Measurements from ENCODE around the gene TUBB2B.
"Not testable (repeated sequence)": the region's sequence is repeated elsewhere in the genome, so short reads cannot be mapped to it uniquely, and the experiment has no call there.

TUBB2B gene

GRCh38 chr6:3253597-3253961, 26.1 kb upstream of the TUBB2B start:
- DNase-seq = no peak

GRCh38 chr6:3252861-3253596, 25.6 kb upstream of the TUBB2B start:
- DNase-seq = no peak

GRCh38 chr6:3252369-3252768, 24.9 kb upstream of the TUBB2B start:
- no peak for DNase-seq

- peak; percentile 82 for DNase-seq
Measured at GRCh38 chr6:3251462-3252314, 24.2 kb upstream of the TUBB2B start.

DNA sequence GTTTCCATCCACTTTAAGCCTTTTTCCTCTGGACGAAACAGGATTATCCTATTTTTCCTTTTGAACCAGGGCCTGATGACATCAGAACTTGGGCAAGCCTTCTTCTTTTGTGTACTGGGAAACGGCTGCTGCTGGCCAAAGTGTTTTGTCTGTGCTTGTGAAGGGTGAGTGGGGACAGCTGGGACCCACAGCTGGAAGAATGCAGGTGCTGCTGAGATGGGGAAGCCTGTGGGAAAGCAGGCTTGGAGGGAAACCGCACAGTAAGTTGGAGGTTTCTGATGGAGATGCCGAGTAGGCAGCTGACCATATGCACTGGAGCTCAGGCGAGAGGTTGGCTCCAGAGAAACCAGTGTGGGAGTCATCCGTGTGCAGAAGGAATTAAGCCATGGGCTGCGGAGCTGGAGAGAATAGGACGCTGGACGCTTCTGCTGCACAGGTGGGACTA, 22.8 kb upstream of the TUBB2B start:
- DNase-seq = no peak

DNA sequence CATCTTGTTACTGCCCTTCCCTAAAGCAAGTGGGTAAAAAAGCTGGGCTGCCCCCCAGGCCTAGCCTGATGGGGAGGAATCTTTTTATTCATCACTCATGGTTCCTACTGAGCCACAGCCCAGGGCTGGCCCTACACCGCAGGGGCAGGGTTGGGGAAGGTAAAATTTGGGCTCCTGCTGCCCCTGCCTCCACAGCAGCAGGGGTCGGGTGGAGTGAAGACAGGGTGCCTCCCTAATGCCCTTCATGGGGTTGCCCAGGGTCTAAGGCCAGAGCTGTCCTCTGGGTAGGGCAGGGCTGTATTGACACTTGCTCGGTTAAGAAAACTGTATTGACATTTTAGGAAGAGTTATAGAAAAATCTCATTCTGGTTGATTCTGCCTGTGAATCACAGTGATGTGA, 22.4 kb upstream of the TUBB2B start:
- no peak for DNase-seq

GRCh38 chr6:3247255-3248146, 20.0 kb upstream of the TUBB2B start:
- DNase-seq = no peak

DNA sequence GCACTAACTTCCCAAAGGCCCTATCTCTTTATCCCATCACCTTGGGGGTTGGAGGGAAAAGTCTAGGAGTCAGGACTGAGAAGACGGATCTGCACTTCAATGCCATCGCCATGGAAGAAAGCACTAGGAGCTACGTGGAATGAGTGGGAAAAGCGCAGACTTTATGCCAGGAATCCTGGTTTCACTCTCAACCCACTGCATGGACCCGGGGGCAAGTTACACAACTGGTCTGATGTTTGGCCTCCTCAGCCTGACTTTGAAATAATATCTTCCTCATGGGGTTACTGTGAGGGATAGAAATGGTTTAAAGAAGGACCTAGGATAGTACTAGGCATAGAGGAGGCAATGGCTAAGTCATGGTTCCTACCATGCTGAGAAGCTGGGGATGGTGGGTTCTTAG, 17.8 kb upstream of the TUBB2B start:
- DNase-seq = no peak

DNA sequence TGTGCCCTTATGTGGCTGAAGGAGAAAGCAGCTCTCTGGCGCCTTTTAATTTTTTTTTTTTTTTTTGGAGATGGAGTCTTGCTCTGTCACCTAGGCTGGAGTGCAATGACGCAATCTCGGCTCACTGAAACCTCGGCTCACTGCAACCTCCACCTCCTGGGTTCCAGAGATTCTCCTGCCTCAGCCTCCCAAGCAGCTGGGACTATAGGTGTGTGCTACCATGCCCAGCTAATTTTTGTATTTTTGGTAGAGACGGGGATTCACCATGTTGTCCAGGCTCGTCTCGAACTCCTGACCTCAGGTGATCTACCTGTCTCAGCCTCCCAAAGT, 17.3 kb upstream of the TUBB2B start:
- not testable (repeated sequence) for DNase-seq

DNA sequence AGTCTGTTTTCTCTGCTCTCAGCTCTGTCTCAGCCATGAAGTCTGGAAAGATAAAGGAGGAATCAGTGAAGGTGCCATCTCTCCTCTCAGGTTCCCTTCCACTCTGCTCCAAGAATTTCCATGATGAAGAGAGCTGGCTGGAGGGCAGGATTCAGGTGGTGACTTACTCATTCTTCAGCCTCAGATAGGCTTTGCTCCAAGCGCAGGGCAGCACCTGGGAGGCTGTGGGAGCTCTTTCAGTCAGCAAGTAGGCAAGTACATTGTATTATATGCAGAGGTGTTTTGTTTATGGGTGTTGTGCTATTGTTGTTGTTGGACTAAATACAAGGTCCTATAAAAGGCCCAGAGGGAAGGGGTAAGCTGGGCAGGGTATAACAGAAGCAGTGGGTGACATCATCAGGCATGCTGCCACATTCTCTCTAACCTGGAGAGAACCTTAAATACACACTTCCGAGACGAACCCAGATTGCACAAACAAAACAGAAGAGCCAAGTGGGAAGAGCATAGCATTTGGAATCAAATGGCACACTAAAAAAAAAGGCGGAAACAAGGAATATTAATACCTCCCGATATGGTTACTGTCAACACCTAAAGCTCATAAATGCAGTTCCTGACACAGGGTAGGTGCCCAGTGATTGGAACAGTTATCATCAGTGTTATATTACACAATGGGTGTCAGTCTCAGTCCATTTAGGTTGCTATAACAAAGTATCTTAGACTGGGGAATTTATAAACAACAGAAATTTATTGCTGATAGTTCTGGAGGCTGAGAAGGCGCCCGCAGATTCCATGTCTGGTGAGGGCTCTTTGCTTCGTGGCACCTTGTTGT, 16.8 kb upstream of the TUBB2B start:
- no peak for DNase-seq

DNA sequence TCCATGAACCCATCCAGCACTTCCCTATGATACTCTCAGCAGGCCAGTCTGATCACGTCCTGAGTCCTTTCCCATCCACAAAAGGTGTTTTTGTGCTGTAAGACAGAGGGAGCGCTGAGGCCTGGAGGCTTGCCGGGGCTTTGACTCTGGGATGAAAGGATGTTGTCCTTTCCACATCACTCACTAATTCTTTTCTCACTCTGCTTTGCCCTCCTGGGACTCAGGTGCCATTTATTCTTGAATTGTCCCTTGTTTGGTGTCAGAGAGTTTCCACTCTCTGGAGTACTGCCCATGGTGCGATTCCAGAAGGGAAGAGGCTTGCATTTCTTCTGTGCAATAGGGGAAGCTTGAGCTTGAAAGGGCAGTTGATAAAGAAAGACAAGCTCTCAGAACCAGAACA, 15.3 kb upstream of the TUBB2B start:
- no peak for DNase-seq

DNA sequence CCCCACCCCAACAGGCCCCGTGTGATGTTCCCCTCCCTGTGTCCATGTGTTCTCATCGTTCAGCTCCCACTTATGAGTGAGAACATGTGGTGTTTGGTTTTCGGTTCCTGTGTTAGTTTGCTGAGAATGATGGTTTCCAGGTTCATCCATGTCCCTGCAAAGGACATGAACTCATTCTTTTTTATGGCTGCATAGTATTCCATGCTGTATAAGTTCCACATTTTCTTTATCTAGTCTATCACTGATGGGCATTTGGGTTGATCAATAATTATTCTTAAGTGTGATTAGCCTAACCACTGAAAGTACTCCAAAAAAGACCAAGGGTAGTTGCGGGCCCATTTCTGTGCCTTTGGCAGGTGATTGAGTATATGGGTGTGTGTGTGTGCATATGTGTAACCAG, 14.3 kb upstream of the TUBB2B start:
- DNase-seq = not testable (repeated sequence)

- DNase-seq = no peak
Measured at GRCh38 chr6:3240595-3240994, 13.1 kb upstream of the TUBB2B start.

- DNase-seq = no peak
Measured at GRCh38 chr6:3239110-3239830, 11.8 kb upstream of the TUBB2B start.

DNA sequence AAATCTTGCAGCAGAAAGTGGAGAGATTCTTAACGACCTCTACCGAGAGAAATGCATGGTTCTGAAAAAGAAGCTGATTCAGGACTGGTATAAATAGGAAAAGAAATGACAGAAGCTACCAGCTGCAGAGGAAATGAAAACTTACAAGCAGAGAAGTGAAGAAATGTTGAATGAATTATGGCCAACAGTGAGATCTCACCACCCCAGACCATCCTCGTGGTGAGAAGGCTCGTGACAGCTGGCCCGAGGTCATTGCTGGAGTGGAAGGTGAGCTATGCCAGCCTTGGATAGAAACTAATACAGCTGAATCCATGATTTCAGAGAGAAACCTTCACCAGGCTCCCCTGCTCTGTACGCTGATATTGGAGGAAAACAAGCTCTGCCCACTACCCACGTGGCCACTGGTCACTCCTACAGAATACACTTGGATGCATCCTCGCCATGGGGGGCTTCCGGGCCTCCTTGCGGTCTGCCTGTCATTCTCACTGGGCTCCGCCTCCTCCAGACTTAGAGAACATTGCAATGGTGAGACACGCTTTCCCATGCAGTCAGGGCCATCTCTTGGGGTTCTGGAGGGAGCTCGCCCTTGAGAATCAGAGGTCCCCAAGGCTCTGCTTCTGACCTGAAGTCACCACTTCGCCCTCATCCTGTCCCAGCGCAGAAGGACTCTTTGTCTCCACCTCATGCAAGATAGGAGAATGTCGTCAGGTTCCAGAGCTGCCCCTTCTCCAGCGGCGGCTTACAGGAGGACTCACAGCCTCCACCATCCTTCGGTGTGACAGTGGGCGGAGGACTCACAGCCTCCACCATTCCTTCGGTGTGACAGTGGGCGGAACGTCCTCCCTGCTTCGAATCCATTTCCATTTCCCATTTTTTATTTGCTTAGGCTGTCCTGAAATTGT, 10.6 kb upstream of the TUBB2B start:
- no peak for DNase-seq

DNA sequence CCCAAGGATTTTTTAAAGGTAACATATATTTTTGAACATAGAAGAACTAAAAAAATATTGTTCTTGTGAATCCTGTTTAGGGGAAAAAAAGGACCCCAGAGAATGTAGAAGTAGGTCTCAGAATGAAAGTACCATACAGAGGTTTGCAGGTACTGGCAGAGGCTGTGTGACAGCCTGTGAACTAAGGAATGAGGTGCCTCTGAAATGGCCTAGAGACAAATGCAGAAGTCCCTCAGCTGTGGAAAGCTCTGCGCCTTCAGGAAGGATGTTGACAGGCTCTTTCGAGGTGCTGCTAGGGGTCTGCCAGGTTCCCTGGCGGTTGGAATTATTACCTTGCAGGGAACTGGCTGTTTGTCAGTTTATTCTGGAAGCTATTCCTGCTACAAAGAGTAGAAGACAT, 8.6 kb upstream of the TUBB2B start:
- no peak for DNase-seq

- DNase-seq = no peak
Measured at GRCh38 chr6:3235486-3235885, 8.0 kb upstream of the TUBB2B start.

GRCh38 chr6:3233904-3234303, 6.5 kb upstream of the TUBB2B start:
- DNase-seq = no peak

DNA sequence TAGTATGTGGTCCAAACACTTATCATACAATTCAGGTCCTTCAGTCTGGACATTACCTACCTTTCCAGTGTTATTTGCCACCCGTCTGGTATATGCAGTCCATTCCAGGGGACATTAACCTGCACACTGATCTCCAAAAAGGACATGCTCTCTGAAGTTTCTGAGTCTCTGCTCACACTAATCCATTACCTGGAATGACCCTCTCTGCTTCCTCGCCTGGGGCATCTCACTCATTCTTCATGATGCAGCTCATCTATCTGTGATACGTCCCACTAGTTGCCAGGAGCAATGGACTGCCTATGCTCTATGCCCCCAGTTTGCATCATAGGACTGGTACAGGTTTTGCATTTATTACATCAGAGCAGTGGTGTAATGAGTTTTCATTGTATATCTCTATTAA, 5.9 kb upstream of the TUBB2B start:
- no peak for DNase-seq

DNA sequence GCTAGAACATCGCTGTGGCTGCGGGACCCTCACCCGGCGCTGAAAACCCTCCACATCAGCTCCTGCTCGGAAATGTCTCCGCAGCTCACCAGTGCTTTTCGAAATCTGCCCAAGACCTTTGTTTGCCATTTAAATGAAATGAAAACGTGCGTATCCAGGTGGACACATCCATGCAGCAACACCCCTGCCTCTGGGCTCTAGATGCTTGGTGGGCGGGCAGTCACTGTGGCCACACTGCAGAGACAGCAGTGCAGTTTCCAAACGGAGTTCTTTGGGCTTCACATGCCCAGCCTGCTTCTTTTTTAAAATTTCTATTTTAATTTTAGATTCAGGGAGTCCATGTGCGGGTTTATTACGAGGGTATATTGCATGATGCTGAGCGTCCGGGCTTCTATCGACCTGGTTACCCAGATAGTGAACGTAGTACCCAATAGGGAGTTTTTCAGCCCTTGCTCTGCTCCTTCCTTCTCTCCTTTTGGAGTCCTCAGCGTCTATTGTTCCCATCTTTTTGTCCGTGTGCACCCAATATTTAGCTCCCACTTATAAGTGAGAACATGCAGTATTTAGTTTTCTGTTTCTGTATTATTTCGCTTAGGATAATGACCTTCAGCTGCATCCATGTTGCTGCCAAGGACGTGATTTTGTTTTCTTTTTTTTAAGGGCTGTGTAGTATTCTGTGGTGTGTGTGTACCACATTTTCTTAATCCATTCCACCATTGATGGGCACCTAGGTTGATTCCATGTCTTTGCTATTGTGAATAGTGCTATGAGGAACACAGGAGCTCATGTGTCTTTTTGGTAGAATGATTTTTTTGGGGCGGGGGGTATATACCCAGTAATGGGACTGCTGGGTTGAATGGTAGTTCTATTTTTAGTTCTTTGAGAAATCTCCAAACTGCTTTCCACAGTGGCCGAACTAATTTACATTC, 4.8 kb upstream of the TUBB2B start:
- DNase-seq = no peak
